Brain microvascular endothelial cell (primary cell): ENCODE data around the gene SORBS1.

Source experiments
- DNase-seq: peaks from one replicate; pipeline ENCODE4 v3.0.0-alpha.2; 2020
- H3K27ac ChIP-seq: fragments of 250-450 bp; sonication (Bioruptor Pico); 2 replicates; pipeline ENCODE4 v1.5.1; 2020; ENCODE audit warnings: mild to moderate bottlenecking, moderate library complexity
- H3K27me3 ChIP-seq: fragments of 250-450 bp; sonication (Bioruptor Pico); replicated peaks from 2 replicates; pipeline ENCODE4 v1.5.1; 2020; ENCODE audit warnings: mild to moderate bottlenecking
- H3K36me3 ChIP-seq: fragments of 250-450 bp; sonication (Bioruptor Pico); replicated peaks from 2 replicates; pipeline ENCODE4 v1.5.1; 2020; ENCODE audit warnings: mild to moderate bottlenecking
- H3K4me3 ChIP-seq: 2 replicates; pipeline ENCODE4 v1.5.1; 2011; ENCODE audit warnings: low read depth, mild to moderate bottlenecking, control low read depth, low read length, moderate library complexity
- in situ Hi-C: cut with HindIII; loops from 2 replicates; pipeline ENCODE4 v1.10.0; 2017; ENCODE audit warnings: low sequenced_read_pairs, low pct_ligation_motif_present
- TF ChIP-seq, protein P1 (sequence below): IDR thresholded peaks from 2 replicates; pipeline ENCODE4 v1.5.1; 2011; ENCODE audit warnings: low read depth, mild to moderate bottlenecking, moderate library complexity, low read length, control low read depth, inconsistent platforms; ENCODE audit errors: missing control alignments

SORBS1 gene

DNA sequence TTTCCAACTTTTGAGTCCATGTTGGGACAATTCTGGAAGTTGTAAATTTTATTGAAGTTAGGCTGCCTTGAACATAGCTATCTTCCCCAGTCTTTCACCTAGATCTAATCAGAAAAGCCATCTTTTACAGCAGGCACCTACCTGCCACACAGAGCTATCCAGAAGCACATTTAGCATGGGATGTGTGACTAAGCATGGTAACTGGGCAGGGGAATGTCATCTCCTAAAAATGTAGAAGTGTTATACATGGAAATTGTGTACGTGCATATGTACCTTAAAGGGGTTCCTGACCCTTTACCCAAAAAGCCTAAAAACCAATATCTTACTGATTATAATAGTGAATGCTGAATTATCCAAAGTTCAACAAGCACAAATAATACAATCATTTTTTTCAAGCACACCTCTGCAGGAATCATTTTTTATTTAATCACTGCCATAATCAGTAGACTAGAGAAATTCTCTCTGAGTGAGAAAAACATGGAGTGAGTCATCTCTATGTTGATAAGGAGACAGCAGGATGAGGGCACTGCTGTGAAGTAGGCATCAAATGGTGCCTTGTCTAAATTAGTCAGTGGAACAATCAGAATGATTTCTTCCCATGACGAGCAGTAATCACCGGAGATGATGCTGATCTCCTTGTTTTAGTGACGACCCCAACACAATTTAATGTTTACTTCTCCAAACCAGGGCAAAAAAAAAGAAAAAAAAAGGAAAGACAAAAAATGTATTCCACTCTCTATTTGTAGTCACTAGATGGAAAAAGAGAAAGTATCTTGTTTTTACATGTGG lies 75.9 kb downstream of the SORBS1 start:
- in situ Hi-C loops, result no loop called here
- no peak for DNase-seq
- TF ChIP-seq, protein P1, sequence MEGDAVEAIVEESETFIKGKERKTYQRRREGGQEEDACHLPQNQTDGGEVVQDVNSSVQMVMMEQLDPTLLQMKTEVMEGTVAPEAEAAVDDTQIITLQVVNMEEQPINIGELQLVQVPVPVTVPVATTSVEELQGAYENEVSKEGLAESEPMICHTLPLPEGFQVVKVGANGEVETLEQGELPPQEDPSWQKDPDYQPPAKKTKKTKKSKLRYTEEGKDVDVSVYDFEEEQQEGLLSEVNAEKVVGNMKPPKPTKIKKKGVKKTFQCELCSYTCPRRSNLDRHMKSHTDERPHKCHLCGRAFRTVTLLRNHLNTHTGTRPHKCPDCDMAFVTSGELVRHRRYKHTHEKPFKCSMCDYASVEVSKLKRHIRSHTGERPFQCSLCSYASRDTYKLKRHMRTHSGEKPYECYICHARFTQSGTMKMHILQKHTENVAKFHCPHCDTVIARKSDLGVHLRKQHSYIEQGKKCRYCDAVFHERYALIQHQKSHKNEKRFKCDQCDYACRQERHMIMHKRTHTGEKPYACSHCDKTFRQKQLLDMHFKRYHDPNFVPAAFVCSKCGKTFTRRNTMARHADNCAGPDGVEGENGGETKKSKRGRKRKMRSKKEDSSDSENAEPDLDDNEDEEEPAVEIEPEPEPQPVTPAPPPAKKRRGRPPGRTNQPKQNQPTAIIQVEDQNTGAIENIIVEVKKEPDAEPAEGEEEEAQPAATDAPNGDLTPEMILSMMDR, result no peak
- Histone ChIP-seq H3K36me3 (no peaks in the 10 kb centered on the region), H3K4me3 (no peak overlapping the region), H3K27me3 (no peaks in the 10 kb centered on the region), H3K27ac (no peak overlapping the region)

DNA sequence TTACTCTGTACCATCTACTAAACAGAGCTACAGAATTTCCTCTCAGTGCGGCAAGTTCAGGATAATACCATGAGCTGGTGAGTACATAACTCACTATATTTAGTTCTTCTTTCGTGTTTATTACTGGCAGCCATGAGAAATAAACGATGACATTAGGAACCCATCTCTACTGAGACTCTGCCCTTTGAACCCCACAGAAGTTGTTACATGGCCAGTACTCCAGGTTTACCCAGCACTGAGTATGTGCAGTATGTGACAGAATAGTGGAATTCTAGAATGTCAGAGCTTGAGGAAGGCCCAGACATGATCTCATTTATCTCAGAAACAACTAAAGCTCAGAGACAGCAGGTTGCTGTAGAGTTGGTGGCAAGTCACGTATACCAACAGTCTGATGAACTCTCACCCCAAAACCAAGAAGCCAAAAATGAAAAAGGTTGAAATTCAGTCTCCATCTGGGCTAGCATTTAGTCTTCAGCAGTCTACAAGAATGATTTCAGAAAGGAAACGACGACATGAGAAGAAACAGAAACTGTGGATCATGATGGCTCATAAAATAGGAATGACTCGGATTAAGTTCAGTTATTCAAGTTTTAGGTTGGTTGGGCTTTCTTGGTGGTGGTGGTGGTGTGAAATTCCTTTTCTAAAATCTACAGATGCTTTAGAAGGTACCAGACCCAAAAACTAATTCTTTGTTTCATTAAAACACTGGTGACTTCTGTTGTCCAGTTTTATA lies 78.5 kb downstream of the SORBS1 start:
- in situ Hi-C loops, result no loop called here
- DNase-seq, result no peak
- H3K36me3 ChIP-seq, result no peaks in the 10 kb centered on the region
- no peak overlapping the region for H3K27ac ChIP-seq
- H3K27me3 ChIP-seq, result no peaks in the 10 kb centered on the region
- TF ChIP-seq, protein P1, result no peak
- no peak overlapping the region for H3K4me3 ChIP-seq

DNA sequence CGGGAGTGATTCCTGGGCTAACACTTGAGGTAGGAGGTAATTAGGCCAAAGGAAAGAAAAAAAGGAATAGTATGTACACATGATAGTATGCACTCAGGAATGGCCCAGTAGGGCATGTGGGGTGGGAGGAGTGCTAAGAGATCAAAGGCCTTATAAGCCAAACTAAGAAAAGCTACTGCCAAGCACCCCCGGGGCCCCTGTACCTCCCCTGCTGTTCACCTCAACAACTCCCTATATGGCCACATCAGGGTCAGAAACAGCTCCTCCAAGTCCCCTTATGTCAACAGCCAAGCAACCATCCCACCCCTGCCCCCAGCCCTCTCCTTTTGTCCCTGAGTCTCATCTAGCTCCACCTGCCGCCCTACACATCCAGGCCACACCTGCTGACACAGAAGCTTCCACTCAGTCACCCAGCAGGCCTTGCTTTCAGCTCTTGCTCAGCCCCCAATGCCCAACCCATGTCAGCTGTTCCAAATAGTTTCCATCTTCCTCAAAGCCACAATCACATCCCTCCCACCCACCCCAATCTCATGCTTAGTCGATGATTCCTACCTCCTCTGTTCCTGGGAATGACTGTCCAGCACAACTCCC lies 80.2 kb downstream of the SORBS1 start:
- H3K27ac ChIP-seq, result no peak overlapping the region
- no peak overlapping the region for H3K4me3 ChIP-seq
- no peak for DNase-seq
- TF ChIP-seq, protein P1, result no peak
- in situ Hi-C loops, result no loop called here
- H3K36me3 ChIP-seq, result no peaks in the 10 kb centered on the region
- H3K27me3 ChIP-seq, result no peaks in the 10 kb centered on the region

DNA sequence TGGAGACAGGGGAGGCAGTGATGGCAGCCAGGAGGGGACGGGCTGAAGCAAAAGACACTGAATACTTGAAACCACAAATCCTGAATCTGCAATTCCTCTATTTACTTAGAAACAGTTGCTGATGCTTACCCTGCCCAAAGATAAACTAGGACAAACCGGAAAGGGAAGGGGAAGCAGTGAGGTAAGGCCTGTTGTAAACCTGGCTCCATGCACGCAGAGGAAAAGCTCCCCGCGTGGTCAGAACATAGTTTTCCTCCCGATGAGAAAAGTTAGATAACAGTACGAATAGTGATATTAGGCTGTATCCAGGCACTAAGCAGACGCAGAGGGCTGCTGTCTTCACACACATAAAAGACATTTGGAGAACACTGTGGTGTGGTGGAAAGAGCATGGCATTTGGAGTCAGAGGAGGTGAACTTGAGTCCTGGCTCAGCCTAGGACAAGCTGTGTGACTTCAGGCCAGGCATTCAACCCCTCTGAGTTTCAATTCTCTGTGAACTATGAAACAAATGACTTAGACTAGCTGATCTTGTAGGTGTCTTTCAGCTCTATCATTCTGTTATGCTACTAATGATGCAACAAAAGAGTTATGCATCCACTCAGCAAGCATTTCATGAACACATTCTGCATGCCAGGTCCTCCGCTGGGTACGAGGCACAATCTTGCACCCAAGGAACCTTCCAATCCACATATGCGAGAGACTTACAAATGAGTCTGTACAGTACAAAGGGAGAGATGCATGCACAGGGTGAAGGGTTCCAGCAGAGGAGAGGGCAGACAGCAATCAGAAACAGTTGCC lies 80.9 kb downstream of the SORBS1 start:
- in situ Hi-C loops, result no loop called here
- no peaks in the 10 kb centered on the region for H3K27me3 ChIP-seq
- H3K36me3 ChIP-seq, result no peaks in the 10 kb centered on the region
- H3K4me3 ChIP-seq, result no peak overlapping the region
- DNase-seq, result no peak
- TF ChIP-seq, protein P1, result no peak
- no peak overlapping the region for H3K27ac ChIP-seq

DNA sequence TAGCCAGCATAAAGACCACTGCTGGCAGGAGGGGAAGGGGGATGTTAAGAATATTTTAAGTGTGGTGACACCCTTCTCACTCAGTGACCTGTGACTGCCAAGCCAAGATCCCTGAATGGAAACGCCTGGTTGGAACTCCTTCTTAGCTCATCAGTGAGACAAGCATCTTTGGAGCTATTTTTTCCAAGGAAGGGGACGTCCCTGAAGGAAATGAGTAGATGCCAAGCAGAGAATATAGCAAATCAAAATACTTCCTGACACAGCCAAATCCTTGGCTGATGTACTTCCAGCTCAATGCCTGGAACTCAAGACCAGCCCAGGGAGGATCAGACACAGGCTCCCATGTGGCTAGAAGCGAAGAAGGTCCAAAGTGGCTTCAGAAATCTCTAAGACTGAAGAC lies 82.2 kb downstream of the SORBS1 start:
- in situ Hi-C loops, result no loop called here
- no peak overlapping the region for H3K27ac ChIP-seq
- no peak for DNase-seq
- no peaks in the 10 kb centered on the region for H3K36me3 ChIP-seq
- no peak overlapping the region for H3K4me3 ChIP-seq
- H3K27me3 ChIP-seq, result no peaks in the 10 kb centered on the region
- TF ChIP-seq, protein P1, result no peak
